Inferior parietal cortex (tissue), 1 donor: ENCODE results near the gene OGFOD3.
"Not testable (repeated sequence)": the region's sequence is repeated elsewhere in the genome, so short reads cannot be mapped to it uniquely, and the experiment has no call there.

Experiments used
- DNase-seq: peaks from one replicate; pipeline ENCODE4 v3.0.0-alpha.2; 2016; ENCODE audit errors: extremely low spot score

OGFOD3 gene

GRCh38 chr17:82355770-82356427 lies 62.5 kb downstream of the OGFOD3 start:
- DNase-seq, result no peak

- no peak for DNase-seq
Observed at GRCh38 chr17:82354804-82355308, 63.5 kb downstream of the OGFOD3 start.

GRCh38 chr17:82353484-82353883 lies 64.9 kb downstream of the OGFOD3 start:
- DNase-seq, result no peak

- peak; percentile 90 for DNase-seq
Observed at GRCh38 chr17:82351713-82352488, 66.5 kb downstream of the OGFOD3 start.

- DNase-seq, result no peak
Observed at GRCh38 chr17:82351254-82351712, 67.1 kb downstream of the OGFOD3 start.

- no peak for DNase-seq
Observed at GRCh38 chr17:82350182-82351030, 68.0 kb downstream of the OGFOD3 start.

- DNase-seq, result no peak
Observed at GRCh38 chr17:82349287-82349701, 69.1 kb downstream of the OGFOD3 start.

GRCh38 chr17:82348866-82349265 lies 69.5 kb downstream of the OGFOD3 start:
- no peak for DNase-seq

GRCh38 chr17:82348434-82348833 lies 70.0 kb downstream of the OGFOD3 start:
- no peak for DNase-seq

GRCh38 chr17:82347994-82348393 lies 70.4 kb downstream of the OGFOD3 start:
- not testable (repeated sequence) for DNase-seq

GRCh38 chr17:82346342-82347300 lies 71.8 kb downstream of the OGFOD3 start:
- no peak for DNase-seq

- DNase-seq, result peak; percentile 43
Observed at GRCh38 chr17:82345151-82345976, 73.0 kb downstream of the OGFOD3 start.

GRCh38 chr17:82344175-82344907 lies 74.0 kb downstream of the OGFOD3 start:
- DNase-seq, result no peak

- no peak for DNase-seq
Observed at GRCh38 chr17:82343560-82343959, 74.8 kb downstream of the OGFOD3 start.

GRCh38 chr17:82342361-82343079 lies 75.9 kb downstream of the OGFOD3 start:
- DNase-seq, result no peak

GRCh38 chr17:82339634-82340580 lies 78.5 kb downstream of the OGFOD3 start:
- no peak for DNase-seq
